Measurements from ENCODE around the gene SNX1.
"Not testable (repeated sequence)": the region's sequence is repeated elsewhere in the genome, so short reads cannot be mapped to it uniquely, and the experiment has no call there.

Gene SNX1

DNA sequence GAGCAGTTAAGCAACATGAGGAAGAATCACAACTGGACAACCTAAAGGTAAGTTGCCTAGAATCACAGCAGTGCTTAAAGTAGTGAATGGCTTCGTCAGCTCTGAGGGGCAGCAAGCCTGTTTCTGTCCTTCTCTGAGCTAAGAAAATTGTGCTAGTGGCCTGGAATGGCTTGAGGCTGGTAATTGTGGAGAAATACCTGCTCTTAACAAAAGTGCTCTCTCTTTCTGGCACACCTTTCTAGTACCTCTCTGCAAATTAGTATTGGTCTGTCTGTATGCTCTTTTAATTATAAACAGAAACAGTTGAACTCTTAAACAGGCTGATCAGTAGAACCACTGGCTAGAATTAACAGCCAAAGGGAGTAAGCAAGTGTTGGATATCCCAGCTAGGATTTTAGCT, 11.6 kb downstream of the SNX1 start:
- H3K4me3 ChIP-seq (replicated peaks; ENCODE audit: low read depth, low read length), result no peak overlapping the region
- DNase-seq (ENCODE audit: extremely low read depth, low read depth), result no peak
- TF ChIP-seq, protein P1, sequence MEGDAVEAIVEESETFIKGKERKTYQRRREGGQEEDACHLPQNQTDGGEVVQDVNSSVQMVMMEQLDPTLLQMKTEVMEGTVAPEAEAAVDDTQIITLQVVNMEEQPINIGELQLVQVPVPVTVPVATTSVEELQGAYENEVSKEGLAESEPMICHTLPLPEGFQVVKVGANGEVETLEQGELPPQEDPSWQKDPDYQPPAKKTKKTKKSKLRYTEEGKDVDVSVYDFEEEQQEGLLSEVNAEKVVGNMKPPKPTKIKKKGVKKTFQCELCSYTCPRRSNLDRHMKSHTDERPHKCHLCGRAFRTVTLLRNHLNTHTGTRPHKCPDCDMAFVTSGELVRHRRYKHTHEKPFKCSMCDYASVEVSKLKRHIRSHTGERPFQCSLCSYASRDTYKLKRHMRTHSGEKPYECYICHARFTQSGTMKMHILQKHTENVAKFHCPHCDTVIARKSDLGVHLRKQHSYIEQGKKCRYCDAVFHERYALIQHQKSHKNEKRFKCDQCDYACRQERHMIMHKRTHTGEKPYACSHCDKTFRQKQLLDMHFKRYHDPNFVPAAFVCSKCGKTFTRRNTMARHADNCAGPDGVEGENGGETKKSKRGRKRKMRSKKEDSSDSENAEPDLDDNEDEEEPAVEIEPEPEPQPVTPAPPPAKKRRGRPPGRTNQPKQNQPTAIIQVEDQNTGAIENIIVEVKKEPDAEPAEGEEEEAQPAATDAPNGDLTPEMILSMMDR (IDR thresholded peaks at IDR 0.05; ENCODE audit: low read depth, low read length, missing control alignments), result no peak

DNA sequence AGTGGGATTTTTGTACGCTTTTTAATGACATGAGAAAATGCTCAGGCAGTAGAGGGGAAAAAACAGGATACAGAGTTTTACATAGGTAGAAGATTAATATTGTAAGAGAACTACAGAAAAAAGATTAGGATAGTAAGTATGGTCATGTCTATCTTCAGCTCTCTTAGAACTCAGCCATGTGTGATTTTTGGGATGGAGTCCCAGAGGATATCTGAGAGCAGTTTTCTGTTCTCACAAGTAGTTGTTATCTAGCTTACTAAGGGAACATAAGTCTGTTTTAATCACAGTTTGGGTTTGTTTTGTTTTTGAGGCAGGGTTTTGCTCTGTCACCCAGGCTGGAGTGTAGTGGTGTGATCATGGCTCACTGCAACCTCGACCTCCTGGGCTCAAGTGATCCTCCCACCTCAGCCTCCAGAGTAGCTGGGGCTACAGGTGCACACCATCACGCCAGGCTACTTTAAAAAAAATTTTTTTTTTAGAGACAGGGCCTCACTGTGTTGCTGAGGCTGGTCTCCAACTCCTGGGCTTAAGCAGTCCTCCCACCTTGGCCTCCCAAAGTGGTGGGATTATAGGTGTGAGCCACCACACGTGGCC, 14.4 kb downstream of the SNX1 start:
- H3K4me3 ChIP-seq (replicated peaks; ENCODE audit: low read depth, low read length); DNase-seq (ENCODE audit: extremely low read depth, low read depth): not testable (repeated sequence)

DNA sequence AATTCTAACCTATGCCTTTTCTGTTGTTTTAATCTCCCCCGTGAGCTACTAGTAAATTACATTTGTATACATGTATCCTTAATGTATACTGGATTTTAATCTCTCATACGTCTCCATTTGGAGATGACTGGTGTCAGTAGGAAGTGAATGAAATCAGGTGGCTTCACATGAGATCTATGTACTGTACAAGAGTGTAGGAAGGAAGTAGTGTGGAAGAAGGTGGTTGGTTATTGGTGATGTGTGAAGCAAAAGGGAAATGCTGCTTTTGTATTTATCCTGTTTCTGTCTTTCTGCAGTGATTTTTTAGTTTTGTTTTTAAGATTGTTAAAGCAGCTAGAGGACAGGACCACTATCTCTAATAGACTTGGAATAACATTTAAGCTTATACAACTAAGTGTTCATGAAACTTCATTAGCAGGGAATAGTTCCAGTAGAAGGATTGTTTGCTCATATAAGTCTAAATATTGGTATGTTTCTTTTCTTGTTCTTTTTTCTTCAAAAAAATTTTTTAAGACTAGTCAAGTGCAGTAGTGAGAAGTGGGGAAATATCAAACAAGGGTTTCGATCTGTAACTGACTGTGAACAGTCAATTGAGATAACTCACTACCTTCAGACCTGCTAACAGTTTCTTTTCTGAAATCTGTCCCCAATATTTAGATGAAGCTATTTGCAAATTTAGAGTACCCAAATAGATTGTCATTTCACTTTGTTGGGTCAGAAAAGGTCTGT, 15.3 kb downstream of the SNX1 start:
- no peak for DNase-seq (ENCODE audit: extremely low read depth, low read depth)
- H3K4me3 ChIP-seq (replicated peaks; ENCODE audit: low read depth, low read length), result no peak overlapping the region
- TF ChIP-seq, protein P1 (IDR thresholded peaks at IDR 0.05; ENCODE audit: low read depth, low read length, missing control alignments), result no peak

DNA sequence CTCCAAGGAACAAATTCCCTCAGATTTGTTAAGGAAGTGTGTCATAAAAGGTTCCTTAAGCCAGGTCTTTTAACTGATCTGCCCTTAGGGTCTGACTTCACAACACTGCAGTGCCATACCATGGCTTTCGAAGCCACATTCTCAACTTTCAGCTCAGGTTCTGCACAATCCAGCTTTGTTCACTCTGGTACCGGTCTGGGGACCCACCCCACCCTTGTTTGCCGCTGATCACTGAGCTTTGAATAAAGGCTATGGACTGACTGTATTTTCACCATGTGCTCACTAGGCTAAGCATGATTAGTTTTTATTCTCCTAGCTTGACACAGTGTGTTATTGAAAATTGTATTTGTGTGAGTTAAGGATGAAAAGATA, 15.9 kb downstream of the SNX1 start:
- no peak for DNase-seq (ENCODE audit: extremely low read depth, low read depth)
- no peak overlapping the region for H3K4me3 ChIP-seq (replicated peaks; ENCODE audit: low read depth, low read length)
- TF ChIP-seq, protein P1 (IDR thresholded peaks at IDR 0.05; ENCODE audit: low read depth, low read length, missing control alignments), result no peak

DNA sequence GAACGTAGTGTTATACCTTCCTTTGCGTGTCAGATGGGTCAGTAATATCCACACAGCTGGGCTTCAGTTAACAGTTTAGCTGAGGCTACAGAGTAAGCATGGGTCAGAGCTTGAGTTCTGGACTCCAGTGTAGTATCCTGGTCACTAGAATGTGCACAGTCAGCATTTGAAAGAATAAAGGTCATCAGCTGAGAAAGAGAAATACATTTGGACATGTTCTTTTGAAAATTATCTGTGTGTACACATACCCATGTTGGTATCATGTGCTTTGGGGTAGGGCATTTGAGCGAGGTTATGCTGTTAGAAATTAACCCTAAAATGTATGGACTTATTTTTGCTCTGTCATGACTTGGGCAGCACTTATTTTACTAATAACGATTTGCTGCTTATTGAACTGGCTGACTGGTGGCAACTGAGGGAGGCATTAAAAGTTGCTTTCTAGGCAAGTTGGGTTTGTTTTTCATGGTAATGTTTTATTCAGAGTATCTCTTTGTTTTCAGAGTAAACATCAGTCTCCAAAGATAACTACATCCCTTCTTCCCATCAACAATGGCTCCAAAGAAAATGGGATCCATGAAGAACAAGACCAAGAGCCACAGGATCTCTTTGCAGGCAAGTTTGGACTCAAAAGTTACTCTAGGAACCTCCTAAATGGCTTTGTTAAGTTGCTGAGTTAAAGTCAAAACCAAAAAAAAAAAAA, 16.4 kb downstream of the SNX1 start:
- no peak overlapping the region for H3K4me3 ChIP-seq (replicated peaks; ENCODE audit: low read depth, low read length)
- TF ChIP-seq, protein P1 (IDR thresholded peaks at IDR 0.05; ENCODE audit: low read depth, low read length, missing control alignments), result no peak
- no peak for DNase-seq (ENCODE audit: extremely low read depth, low read depth)

DNA sequence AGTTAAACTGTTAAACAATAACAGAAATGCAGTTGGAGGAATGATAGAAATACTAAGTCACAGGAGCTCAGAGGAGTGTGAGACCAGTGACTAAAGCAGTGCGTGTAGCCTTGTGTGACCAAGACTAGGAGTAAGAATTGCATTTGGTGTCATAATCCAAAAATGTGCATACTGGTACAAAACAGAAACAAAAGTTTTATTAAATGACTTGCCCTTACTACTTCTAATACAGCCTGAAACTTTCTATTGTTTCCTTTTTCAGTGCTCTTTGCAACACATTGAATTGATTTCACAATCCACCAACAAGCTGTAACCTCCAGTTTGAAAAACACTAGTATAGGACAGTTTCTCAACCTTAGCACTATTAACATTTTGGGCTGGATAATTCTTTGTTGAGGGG, 17.1 kb downstream of the SNX1 start:
- DNase-seq (ENCODE audit: extremely low read depth, low read depth), result no peak
- TF ChIP-seq, protein P1 (IDR thresholded peaks at IDR 0.05; ENCODE audit: low read depth, low read length, missing control alignments), result no peak
- H3K4me3 ChIP-seq (replicated peaks; ENCODE audit: low read depth, low read length), result no peak overlapping the region

DNA sequence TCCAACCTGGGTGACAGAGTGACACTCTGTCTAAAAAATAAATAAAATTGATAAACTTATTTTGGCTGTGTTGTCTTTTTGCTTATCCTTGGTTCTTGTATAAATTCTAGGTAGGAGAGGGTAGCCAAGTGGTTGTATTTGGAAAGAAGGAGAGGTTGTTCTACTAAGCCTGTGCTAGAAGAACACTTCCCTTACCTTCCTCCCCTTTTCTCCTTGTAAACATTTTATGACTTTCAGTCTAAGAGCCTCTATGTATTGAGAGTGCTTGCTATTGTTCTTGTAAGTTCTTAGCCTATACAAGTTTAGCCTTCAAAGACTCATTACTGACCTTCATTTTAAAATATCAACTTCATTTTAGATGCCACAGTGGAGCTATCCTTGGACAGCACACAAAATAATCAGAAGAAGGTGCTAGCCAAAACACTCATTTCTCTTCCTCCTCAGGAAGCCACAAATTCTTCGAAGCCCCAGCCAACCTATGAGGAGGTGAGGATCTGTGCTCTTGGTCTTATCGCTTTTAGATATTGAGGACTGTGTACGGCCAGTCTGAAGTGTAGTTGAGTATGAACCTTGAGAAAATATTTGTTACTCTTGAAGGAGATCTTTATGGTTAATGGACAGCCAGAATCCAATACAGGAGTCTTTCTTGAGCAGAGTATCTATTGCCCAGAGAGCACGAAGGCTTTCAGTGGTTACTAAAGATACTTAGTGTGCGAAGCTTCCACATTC, 22.1 kb downstream of the SNX1 start:
- no peak overlapping the region for H3K4me3 ChIP-seq (replicated peaks; ENCODE audit: low read depth, low read length)
- DNase-seq (ENCODE audit: extremely low read depth, low read depth), result no peak
- TF ChIP-seq, protein P1 (IDR thresholded peaks at IDR 0.05; ENCODE audit: low read depth, low read length, missing control alignments), result no peak

DNA sequence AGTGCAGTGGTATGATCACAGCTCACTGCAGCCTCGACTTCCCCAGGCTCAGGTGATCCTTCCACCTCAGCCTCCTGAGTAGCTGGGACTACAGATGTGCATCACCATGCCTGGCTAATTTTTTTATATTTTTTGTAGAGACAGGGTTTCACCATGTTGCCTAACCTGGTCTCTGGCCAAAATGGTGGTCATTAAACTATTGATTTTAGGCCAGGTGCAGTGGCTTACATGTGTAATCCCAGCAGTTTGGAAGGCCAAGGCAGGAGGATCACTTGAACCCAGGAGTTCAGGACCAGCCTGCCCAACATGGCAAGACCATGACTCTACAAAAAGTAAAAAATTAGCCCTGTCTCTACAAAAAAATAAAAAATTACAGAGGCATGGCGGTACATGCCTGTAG, 24.5 kb downstream of the SNX1 start:
- not testable (repeated sequence) for H3K4me3 ChIP-seq (replicated peaks; ENCODE audit: low read depth, low read length); DNase-seq (ENCODE audit: extremely low read depth, low read depth)
